SK-N-SH treated with all-trans-retinoic acid at 6 μM for 48 hours (cell line): ENCODE measurements around the gene DCT.

Source experiments
- ATAC-seq: fragments of 200-7000 bp; cut with Tn5 transposase; 3 replicates; pipeline ENCODE4 v1.9.1; 2020; ENCODE audit warnings: mild to moderate bottlenecking, moderate library complexity
- ARNTL ChIP-seq: fragments of 450-650 bp; formaldehyde crosslinking; IDR thresholded peaks from 2 replicates; pipeline ENCODE4 v1.5.0; 2020; ENCODE audit warnings: low read depth, mild to moderate bottlenecking, moderate library complexity, borderline replicate concordance
- BACH2 ChIP-seq: fragments of 250-450 bp; sonication (Bioruptor Pico); IDR thresholded peaks from 2 replicates; pipeline ENCODE4 v1.9.0; 2021; ENCODE audit warnings: mild to moderate bottlenecking, borderline replicate concordance
- CSDC2 ChIP-seq: fragments of 250-450 bp; sonication (Bioruptor Pico); IDR thresholded peaks from 2 replicates; pipeline ENCODE4 v1.5.0; 2020; ENCODE audit warnings: mild to moderate bottlenecking, moderate library complexity
- ESRRG ChIP-seq: fragments of 250-450 bp; sonication (Bioruptor Pico); IDR thresholded peaks from 2 replicates; pipeline ENCODE4 v1.6.1; 2021; ENCODE audit warnings: mild to moderate bottlenecking
- GLIS3 ChIP-seq: fragments of 250-450 bp; sonication (Bioruptor Pico); IDR thresholded peaks from 2 replicates; pipeline ENCODE4 v1.5.0; 2020; ENCODE audit warnings: mild to moderate bottlenecking, moderate library complexity
- ISL1 ChIP-seq: fragments of 250-450 bp; sonication (Bioruptor Pico); IDR thresholded peaks from 2 replicates; pipeline ENCODE4 v2.1.2; 2022; ENCODE audit warnings: mild to moderate bottlenecking, moderate library complexity
- OSR1 ChIP-seq: fragments of 250-450 bp; sonication (Bioruptor Pico); IDR thresholded peaks from 2 replicates; pipeline ENCODE4 v1.8.0; 2022; ENCODE audit warnings: moderate library complexity, mild to moderate bottlenecking, inconsistent platforms
- PATZ1 ChIP-seq: fragments of 250-450 bp; sonication (Bioruptor Pico); IDR thresholded peaks from 2 replicates; pipeline ENCODE4 v1.8.0; 2020; ENCODE audit warnings: mild to moderate bottlenecking, moderate library complexity, borderline replicate concordance
- PPARA ChIP-seq: fragments of 250-450 bp; sonication (Bioruptor Pico); IDR thresholded peaks from 2 replicates; pipeline ENCODE4 v1.5.0; 2020; ENCODE audit warnings: mild to moderate bottlenecking, borderline replicate concordance
- RARB ChIP-seq: fragments of 250-450 bp; sonication (Bioruptor Pico); IDR thresholded peaks from 2 replicates; pipeline ENCODE4 v1.8.0; 2021; ENCODE audit warnings: mild to moderate bottlenecking, moderate library complexity
- SNAI2 ChIP-seq: fragments of 250-450 bp; sonication (Bioruptor Pico); IDR thresholded peaks from 2 replicates; pipeline ENCODE4 v1.5.0; 2020; ENCODE audit warnings: mild to moderate bottlenecking, moderate library complexity
- TCF4 ChIP-seq: fragments of 250-450 bp; sonication (Bioruptor Pico); IDR thresholded peaks from 2 replicates; pipeline ENCODE4 v1.8.0; 2021; ENCODE audit warnings: mild to moderate bottlenecking, moderate library complexity, borderline replicate concordance
- TOX ChIP-seq: fragments of 250-450 bp; sonication (Bioruptor Pico); IDR thresholded peaks from 2 replicates; pipeline ENCODE4 v1.8.0; 2021; ENCODE audit warnings: mild to moderate bottlenecking, moderate library complexity, borderline replicate concordance
- TSHZ2 ChIP-seq: fragments of 250-450 bp; sonication (Bioruptor Pico); IDR thresholded peaks from 2 replicates; pipeline ENCODE4 v1.5.0; 2020; ENCODE audit warnings: mild to moderate bottlenecking, moderate library complexity
- ZC3H10 ChIP-seq: fragments of 250-450 bp; sonication (Bioruptor Pico); IDR thresholded peaks from 2 replicates; pipeline ENCODE4 v1.5.1; 2021; ENCODE audit warnings: mild to moderate bottlenecking, moderate library complexity
- ZFP3 ChIP-seq: fragments of 250-450 bp; sonication (Bioruptor Pico); IDR thresholded peaks from 2 replicates; pipeline ENCODE4 v1.5.0; 2020; ENCODE audit warnings: mild to moderate bottlenecking, moderate library complexity
- ZFP30 ChIP-seq: fragments of 450-650 bp; formaldehyde crosslinking; IDR thresholded peaks from 2 replicates; pipeline ENCODE4 v1.5.0; 2022; ENCODE audit warnings: mild to moderate bottlenecking, moderate library complexity
- ZNF565 ChIP-seq: fragments of 450-650 bp; formaldehyde crosslinking; conservative IDR thresholded peaks from 2 replicates; pipeline ENCODE4 v1.5.0; 2020; ENCODE audit warnings: low read depth, mild to moderate bottlenecking, moderate library complexity
- ZNF70 ChIP-seq: fragments of 450-650 bp; formaldehyde crosslinking; IDR thresholded peaks from 2 replicates; pipeline ENCODE4 v1.5.0; 2020; ENCODE audit warnings: mild to moderate bottlenecking, moderate library complexity
- ZNF8 ChIP-seq: fragments of 450-650 bp; formaldehyde crosslinking; IDR thresholded peaks from 2 replicates; pipeline ENCODE4 v1.5.0; 2020; ENCODE audit warnings: mild to moderate bottlenecking, moderate library complexity
- TF ChIP-seq, protein P1 (sequence below): fragments of 250-450 bp; sonication (Bioruptor Pico); IDR thresholded peaks from 2 replicates; pipeline ENCODE4 v1.8.0; 2021; ENCODE audit warnings: low read depth, mild to moderate bottlenecking, moderate library complexity, borderline replicate concordance
- TF ChIP-seq, protein P2 (sequence below): fragments of 250-450 bp; sonication (Bioruptor Pico); IDR thresholded peaks from 2 replicates; pipeline ENCODE4 v1.5.1; 2020; ENCODE audit warnings: low read depth, mild to moderate bottlenecking, moderate library complexity
- TF ChIP-seq, protein P3 (sequence below): fragments of 250-450 bp; sonication (Bioruptor Pico); IDR thresholded peaks from 2 replicates; pipeline ENCODE4 v1.5.1; 2021; ENCODE audit warnings: mild to moderate bottlenecking, moderate library complexity

Gene DCT

DNA sequence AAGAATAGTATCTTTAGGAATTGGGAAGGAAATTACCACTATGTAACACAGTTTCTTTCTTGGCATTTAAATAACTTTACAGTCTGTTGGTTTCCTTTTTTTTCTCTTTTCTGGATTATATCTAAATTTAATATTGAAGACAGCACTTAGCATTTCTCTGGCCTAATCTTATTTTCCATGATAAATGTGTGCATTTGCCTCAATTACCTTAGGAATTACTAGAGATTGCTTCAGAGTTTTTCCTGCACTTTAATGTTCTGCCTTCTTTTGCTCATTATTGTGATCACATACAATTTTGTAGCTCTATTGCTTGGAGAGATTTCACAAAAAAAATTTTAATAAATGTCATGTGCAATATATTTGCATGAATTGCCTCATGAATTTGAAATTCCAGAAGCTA lies 25.1 kb downstream of the DCT start:
- peak; percentile 54; the same call in 2 of the 3 replicates for ATAC-seq
- TF ChIP-seq, protein P1, sequence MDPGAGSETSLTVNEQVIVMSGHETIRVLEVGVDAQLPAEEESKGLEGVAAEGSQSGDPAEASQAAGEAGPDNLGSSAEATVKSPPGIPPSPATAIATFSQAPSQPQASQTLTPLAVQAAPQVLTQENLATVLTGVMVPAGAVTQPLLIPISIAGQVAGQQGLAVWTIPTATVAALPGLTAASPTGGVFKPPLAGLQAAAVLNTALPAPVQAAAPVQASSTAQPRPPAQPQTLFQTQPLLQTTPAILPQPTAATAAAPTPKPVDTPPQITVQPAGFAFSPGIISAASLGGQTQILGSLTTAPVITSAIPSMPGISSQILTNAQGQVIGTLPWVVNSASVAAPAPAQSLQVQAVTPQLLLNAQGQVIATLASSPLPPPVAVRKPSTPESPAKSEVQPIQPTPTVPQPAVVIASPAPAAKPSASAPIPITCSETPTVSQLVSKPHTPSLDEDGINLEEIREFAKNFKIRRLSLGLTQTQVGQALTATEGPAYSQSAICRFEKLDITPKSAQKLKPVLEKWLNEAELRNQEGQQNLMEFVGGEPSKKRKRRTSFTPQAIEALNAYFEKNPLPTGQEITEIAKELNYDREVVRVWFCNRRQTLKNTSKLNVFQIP, result peak; percentile 92; the same call in 1 of the 2 replicates
- peak; percentile 77 for TF ChIP-seq SNAI2 (CRISPR knock-in tag)
- no peak for TF ChIP-seq TOX (CRISPR knock-in tag)
- no peak for TF ChIP-seq BACH2 (CRISPR knock-in tag)
- peak; percentile 90 for TF ChIP-seq TCF4 (CRISPR knock-in tag)
- TF ChIP-seq TSHZ2 (CRISPR knock-in tag), result peak; percentile 96
- TF ChIP-seq ZNF565 (CRISPR knock-in tag), result no peak
- TF ChIP-seq OSR1 (CRISPR knock-in tag), result no peak
- no peak for TF ChIP-seq ARNTL (CRISPR knock-in tag)
- TF ChIP-seq ZC3H10, result peak; percentile 83
- TF ChIP-seq ZFP30 (CRISPR knock-in tag), result peak; percentile 14; the same call in 1 of the 2 replicates
- no peak for TF ChIP-seq ZNF70 (CRISPR knock-in tag)
- TF ChIP-seq ISL1 (CRISPR knock-in tag), result peak; percentile 100
- peak; percentile 40; the same call in 1 of the 2 replicates for TF ChIP-seq ZFP3 (CRISPR knock-in tag)
- peak; percentile 88; the same call in 1 of the 2 replicates for TF ChIP-seq PATZ1 (CRISPR knock-in tag)
- TF ChIP-seq ESRRG (CRISPR knock-in tag), result peak; percentile 95
- TF ChIP-seq, protein P2, sequence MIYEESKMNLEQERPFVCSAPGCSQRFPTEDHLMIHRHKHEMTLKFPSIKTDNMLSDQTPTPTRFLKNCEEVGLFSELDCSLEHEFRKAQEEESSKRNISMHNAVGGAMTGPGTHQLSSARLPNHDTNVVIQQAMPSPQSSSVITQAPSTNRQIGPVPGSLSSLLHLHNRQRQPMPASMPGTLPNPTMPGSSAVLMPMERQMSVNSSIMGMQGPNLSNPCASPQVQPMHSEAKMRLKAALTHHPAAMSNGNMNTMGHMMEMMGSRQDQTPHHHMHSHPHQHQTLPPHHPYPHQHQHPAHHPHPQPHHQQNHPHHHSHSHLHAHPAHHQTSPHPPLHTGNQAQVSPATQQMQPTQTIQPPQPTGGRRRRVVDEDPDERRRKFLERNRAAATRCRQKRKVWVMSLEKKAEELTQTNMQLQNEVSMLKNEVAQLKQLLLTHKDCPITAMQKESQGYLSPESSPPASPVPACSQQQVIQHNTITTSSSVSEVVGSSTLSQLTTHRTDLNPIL (CRISPR knock-in tag), result peak; percentile 93
- no peak for TF ChIP-seq PPARA (CRISPR knock-in tag)
- no peak for TF ChIP-seq CSDC2 (CRISPR knock-in tag)
- no peak for TF ChIP-seq RARB
- TF ChIP-seq, protein P3, sequence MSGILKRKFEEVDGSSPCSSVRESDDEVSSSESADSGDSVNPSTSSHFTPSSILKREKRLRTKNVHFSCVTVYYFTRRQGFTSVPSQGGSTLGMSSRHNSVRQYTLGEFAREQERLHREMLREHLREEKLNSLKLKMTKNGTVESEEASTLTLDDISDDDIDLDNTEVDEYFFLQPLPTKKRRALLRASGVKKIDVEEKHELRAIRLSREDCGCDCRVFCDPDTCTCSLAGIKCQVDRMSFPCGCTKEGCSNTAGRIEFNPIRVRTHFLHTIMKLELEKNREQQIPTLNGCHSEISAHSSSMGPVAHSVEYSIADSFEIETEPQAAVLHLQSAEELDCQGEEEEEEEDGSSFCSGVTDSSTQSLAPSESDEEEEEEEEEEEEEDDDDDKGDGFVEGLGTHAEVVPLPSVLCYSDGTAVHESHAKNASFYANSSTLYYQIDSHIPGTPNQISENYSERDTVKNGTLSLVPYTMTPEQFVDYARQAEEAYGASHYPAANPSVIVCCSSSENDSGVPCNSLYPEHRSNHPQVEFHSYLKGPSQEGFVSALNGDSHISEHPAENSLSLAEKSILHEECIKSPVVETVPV, result peak; percentile 97
- peak; percentile 36; the same call in 1 of the 2 replicates for TF ChIP-seq ZNF8
- TF ChIP-seq GLIS3, result peak; percentile 97
- TF ChIP-seq, all 23 proteins: peak for 14

GRCh38 chr13:94444826-94445225 lies 34.7 kb downstream of the DCT start:
- no peak for ATAC-seq
- TF ChIP-seq GLIS3, result no peak
- no peak for TF ChIP-seq OSR1 (CRISPR knock-in tag)
- no peak for TF ChIP-seq ISL1 (CRISPR knock-in tag)
- no peak for TF ChIP-seq ZFP30 (CRISPR knock-in tag)
- no peak for TF ChIP-seq PPARA (CRISPR knock-in tag)
- TF ChIP-seq ZC3H10, result no peak
- no peak for TF ChIP-seq ZNF70 (CRISPR knock-in tag)
- no peak for TF ChIP-seq TOX (CRISPR knock-in tag)
- TF ChIP-seq ARNTL (CRISPR knock-in tag), result no peak
- no peak for TF ChIP-seq RARB
- TF ChIP-seq CSDC2 (CRISPR knock-in tag), result no peak
- no peak for TF ChIP-seq TSHZ2 (CRISPR knock-in tag)
- no peak for TF ChIP-seq BACH2 (CRISPR knock-in tag)
- no peak for TF ChIP-seq ZNF8
- TF ChIP-seq, protein P2 (CRISPR knock-in tag), result no peak
- TF ChIP-seq, protein P3, result no peak
- TF ChIP-seq ZNF565 (CRISPR knock-in tag), result no peak
- TF ChIP-seq TCF4 (CRISPR knock-in tag), result no peak
- TF ChIP-seq ESRRG (CRISPR knock-in tag), result no peak
